ENCODE data around the gene MAML3. TPM values are rescaled to one million over a fixed set of nuclear protein-coding genes. Genes with fewer than 3 reads are reported as not detected.

MAML3 gene
- total RNA-seq, 2 experiments from 2014 or later, result 2.0 to 2.4 TPM

GRCh38 chr4:139808381-139808807 is 345.6 kb downstream of the MAML3 start:
- Mint-ChIP-seq H3K27me3 (no peaks in the 10 kb centered on the region), H3K36me3 (ENCODE audit: low read depth) (no peaks in the 10 kb centered on the region), H3K9me3 (peaks cover 4% of the 10 kb centered on the region), H3K27ac (no peak overlapping the region), H3K4me1 (ENCODE audit: low read depth) (peaks cover 3% of the 10 kb centered on the region), H3K4me3 (no peak overlapping the region)
- no peak for TF ChIP-seq CTCF (IDR thresholded peaks at IDR 0.05)
- ATAC-seq (no peak), DNase-seq (no peak)
- CTCF ChIA-PET, result no interaction called here
- intact Hi-C loops (cut with micrococcal nuclease), result no loop called here
- POLR2A ChIA-PET, result no interaction called here

DNA sequence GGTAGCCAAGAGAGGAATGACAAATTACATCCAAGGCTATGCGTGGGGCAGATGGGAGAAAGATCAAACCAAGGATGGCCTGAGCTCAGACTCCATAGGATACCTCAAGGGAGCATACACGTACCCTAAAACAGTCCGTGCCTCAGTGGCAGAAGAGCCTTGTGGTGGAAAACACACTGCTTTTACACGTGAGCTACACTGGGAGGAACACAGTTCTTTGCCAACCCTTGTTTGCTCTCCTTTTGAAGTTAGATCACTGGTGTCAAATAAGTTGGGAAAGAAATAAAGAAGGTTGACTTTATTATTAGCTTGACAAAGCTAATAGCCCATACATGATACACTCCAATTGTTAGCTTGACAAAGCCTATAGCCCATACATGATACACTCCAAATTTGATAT is 346.5 kb downstream of the MAML3 start:
- Mint-ChIP-seq H3K4me3 (no peak overlapping the region), H3K27me3 (no peaks in the 10 kb centered on the region), H3K9me3 (peaks cover 4% of the 10 kb centered on the region), H3K27ac (no peak overlapping the region), H3K4me1 (ENCODE audit: low read depth) (peaks cover 3% of the 10 kb centered on the region), H3K36me3 (ENCODE audit: low read depth) (no peaks in the 10 kb centered on the region)
- DNase-seq (no peak), ATAC-seq (no peak)
- intact Hi-C loops (cut with micrococcal nuclease), result no loop called here
- CTCF ChIA-PET, result interaction anchor here (0.7 to 0.9 kb wide), 2 partner anchors 9 to 19 kb away, joined by 3 read pairs; no protein-coding TSS in a partner anchor
- TF ChIP-seq CTCF (IDR thresholded peaks at IDR 0.05), result no peak
- POLR2A ChIA-PET, result no interaction called here

GRCh38 chr4:139806929-139807328 is 347.1 kb downstream of the MAML3 start:
- Mint-ChIP-seq H3K4me3 (no peak overlapping the region), H3K27ac (no peak overlapping the region), H3K9me3 (peaks cover 4% of the 10 kb centered on the region), H3K27me3 (no peaks in the 10 kb centered on the region), H3K4me1 (ENCODE audit: low read depth) (peaks cover 3% of the 10 kb centered on the region), H3K36me3 (ENCODE audit: low read depth) (no peaks in the 10 kb centered on the region)
- DNase-seq (no peak), ATAC-seq (no peak)
- no peak for TF ChIP-seq CTCF (IDR thresholded peaks at IDR 0.05)
- ChIA-PET CTCF (interaction anchor here (0.9 kb wide), 1 partner anchor 18 kb away, joined by 3 read pairs; no protein-coding TSS in a partner anchor), POLR2A (no interaction called here)
- intact Hi-C loops (cut with micrococcal nuclease), result no loop called here

DNA sequence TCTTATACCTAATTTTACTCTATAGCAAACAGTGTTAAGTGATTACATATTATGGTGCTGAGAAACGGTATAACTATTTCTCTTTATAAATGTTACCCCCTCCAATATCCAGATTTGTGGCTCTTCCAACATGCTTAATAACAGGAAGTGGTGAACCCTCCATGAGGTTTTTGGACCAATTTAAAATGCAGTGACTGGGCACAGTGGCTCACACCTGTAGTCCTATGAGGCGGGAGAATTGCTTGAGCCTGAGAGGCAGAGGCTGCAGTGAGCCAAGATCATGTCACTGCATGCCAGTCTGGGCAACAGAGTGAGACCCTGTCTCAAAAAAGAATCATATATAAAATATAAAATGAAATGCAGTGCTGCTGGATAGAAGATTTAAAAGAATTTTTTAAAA is 351.1 kb downstream of the MAML3 start:
- Mint-ChIP-seq H3K27ac (no peak overlapping the region), H3K4me1 (ENCODE audit: low read depth) (peaks cover 7% of the 10 kb centered on the region), H3K4me3 (no peak overlapping the region), H3K9me3 (no peaks in the 10 kb centered on the region), H3K36me3 (ENCODE audit: low read depth) (no peaks in the 10 kb centered on the region), H3K27me3 (no peaks in the 10 kb centered on the region)
- intact Hi-C loops (cut with micrococcal nuclease), result no loop called here
- DNase-seq, result no peak
- ChIA-PET POLR2A (no interaction called here), CTCF (no interaction called here)
- no peak for TF ChIP-seq CTCF (IDR thresholded peaks at IDR 0.05)
- ATAC-seq, result no peak

DNA sequence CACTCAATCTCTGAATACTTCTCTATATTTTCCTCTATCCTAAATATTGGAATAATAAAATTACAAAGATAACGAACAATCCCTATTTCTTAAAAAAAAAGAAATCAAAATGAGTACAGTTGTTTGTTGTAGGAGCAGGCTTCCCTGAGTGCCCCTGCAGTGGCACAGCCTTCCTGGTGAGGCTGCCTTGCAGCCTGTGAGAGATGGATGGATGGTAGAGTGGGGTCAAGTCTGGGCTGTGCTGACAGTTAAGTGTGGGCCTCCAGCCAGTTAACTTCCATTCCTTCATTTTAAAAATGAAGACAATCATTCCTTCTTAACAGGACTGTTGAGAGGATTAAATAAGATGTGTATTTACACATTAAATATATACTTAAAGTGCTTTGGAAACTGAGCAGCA is 351.5 kb downstream of the MAML3 start:
- no peak overlapping the region for H3K27ac Mint-ChIP-seq
- H3K4me1 Mint-ChIP-seq (ENCODE audit: low read depth), result peaks cover 7% of the 10 kb centered on the region
- H3K4me3 Mint-ChIP-seq, result no peak overlapping the region
- H3K27me3 Mint-ChIP-seq, result no peaks in the 10 kb centered on the region
- ChIA-PET CTCF (no interaction called here), POLR2A (no interaction called here)
- no peaks in the 10 kb centered on the region for H3K9me3 Mint-ChIP-seq
- no peaks in the 10 kb centered on the region for H3K36me3 Mint-ChIP-seq (ENCODE audit: low read depth)
- DNase-seq, result no peak
- TF ChIP-seq CTCF (IDR thresholded peaks at IDR 0.05), result no peak
- ATAC-seq, result no peak
- intact Hi-C loops (cut with micrococcal nuclease), result no loop called here

Measured in activated CD8-positive, alpha-beta T cell treated with anti-CD3 and anti-CD28 coated beads for 36 hours (primary cell).